Smooth muscle cell (in vitro differentiated cells): Measurements from ENCODE around the gene WRAP73. TPM values are rescaled to one million over a fixed set of nuclear protein-coding genes. Genes with fewer than 3 reads are reported as not detected.

Source experiments
- DNase-seq: peaks from one replicate; lab custom pipeline; 2025; ENCODE audit not compliant: unreplicated experiment; lab: John Stamatoyannopoulos, UW
- H2AFZ ChIP-seq: fragments of 200-600 bp; sonication (generic); 2 replicates; pipeline ENCODE4 v1.6.0; 2016; ENCODE audit warnings: antibody characterized with exemption, low read depth, mild to moderate bottlenecking
- H3F3A ChIP-seq: fragments of 200-600 bp; sonication (generic); 2 replicates; pipeline ENCODE4 v1.6.0; 2017; ENCODE audit warnings: antibody characterized with exemption, low read depth
- H3K27ac ChIP-seq: fragments of 200-600 bp; sonication (generic); 2 replicates; pipeline ENCODE4 v1.5.1; 2016; ENCODE audit warnings: low read depth, mild to moderate bottlenecking
- H3K27me3 ChIP-seq: fragments of 200-600 bp; sonication (generic); 2 replicates; pipeline ENCODE4 v1.6.1; 2016; ENCODE audit warnings: low read depth, mild to moderate bottlenecking
- H3K36me3 ChIP-seq: fragments of 200-600 bp; sonication (generic); 2 replicates; pipeline ENCODE4 v1.5.1; 2016; ENCODE audit warnings: low read depth
- H3K4me1 ChIP-seq: fragments of 200-600 bp; sonication (generic); 2 replicates; pipeline ENCODE4 v1.5.1; 2016; ENCODE audit warnings: low read depth
- H3K4me2 ChIP-seq: fragments of 200-600 bp; sonication (generic); 2 replicates; pipeline ENCODE4 v1.6.0; 2016; ENCODE audit warnings: mild to moderate bottlenecking
- H3K4me3 ChIP-seq: fragments of 200-600 bp; sonication (generic); 2 replicates; pipeline ENCODE4 v1.5.1; 2016; ENCODE audit warnings: mild to moderate bottlenecking
- H3K79me2 ChIP-seq: fragments of 200-600 bp; sonication (generic); 2 replicates; pipeline ENCODE4 v1.6.0; 2016; ENCODE audit warnings: low read depth, mild to moderate bottlenecking
- H3K9ac ChIP-seq: fragments of 200-600 bp; sonication (generic); 2 replicates; pipeline ENCODE4 v1.6.0; 2016; ENCODE audit warnings: low read depth
- H3K9me3 ChIP-seq: fragments of 200-600 bp; sonication (generic); replicated peaks from 2 replicates; pipeline ENCODE4 v1.5.1; 2016; ENCODE audit warnings: low read depth
- H4K20me1 ChIP-seq: fragments of 200-600 bp; sonication (generic); 2 replicates; pipeline ENCODE4 v1.6.0; 2016; ENCODE audit warnings: low read depth
- CTCF ChIP-seq: fragments of 200-600 bp; sonication (generic); IDR thresholded peaks from 2 replicates; pipeline ENCODE4 v1.5.1; 2017; ENCODE audit warnings: borderline replicate concordance, mild to moderate bottlenecking, antibody characterized with exemption; ENCODE audit not compliant: insufficient read depth, poor library complexity, severe bottlenecking
- WGBS: methylation state at CpG from one replicate; pipeline ENCODE4 v1.1.7; 2016; ENCODE audit warnings: low lambda C conversion rate; 5-methylcytosine and 5-hydroxymethylcytosine counted together
- polyA plus RNA-seq: library from polyadenylated mRNA; unstranded; fragments of >200 nt; fragmentation: Nextera tagmentation; extraction: Ambion mirVana; gene quantifications from 2 replicates; pipeline ENCODE4 v1.2.1, GENCODE V29; 2016
- total RNA-seq: library from RNA; depleted of rRNA; stranded (reverse); fragments of >200 nt; gene quantifications from 2 replicates; pipeline ENCODE4 v1.2.3, GENCODE V29; 2014

Gene WRAP73
- total and polyA plus RNA-seq, 2 experiments from 2014 or later: 17.2 to 20.8 TPM

DNA sequence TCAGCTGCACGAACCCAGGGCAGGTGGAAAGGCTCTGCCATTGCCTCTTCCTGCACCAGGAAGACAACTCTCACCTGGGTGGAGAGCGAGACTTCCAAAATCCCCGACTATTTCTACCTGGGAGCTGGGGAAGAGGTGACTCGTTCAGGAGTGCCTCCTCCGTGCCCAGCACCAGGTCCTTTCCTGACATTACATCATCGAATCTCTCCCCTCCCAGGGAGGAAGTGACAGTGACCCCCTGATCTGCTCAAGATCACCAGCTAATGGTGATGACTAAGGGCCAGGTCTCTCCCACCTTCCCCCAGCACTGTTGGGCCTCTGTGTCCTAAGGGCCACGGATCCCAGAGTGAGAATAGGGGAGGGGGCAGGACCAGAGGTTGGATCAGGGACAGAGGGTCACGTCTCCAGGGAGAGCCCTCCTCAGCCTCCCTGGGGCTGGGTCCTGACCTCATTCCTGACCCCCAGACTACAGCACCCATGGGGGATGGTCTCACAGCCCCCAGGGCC, 45.4 kb downstream of the WRAP73 start:
- no peak for TF ChIP-seq CTCF
- H4K20me1 ChIP-seq: no peaks in the 10 kb centered on the region
- no peaks in the 10 kb centered on the region for H3K9me3 ChIP-seq
- H3K27me3 ChIP-seq: no peaks in the 10 kb centered on the region
- WGBS: 93% methylated on average over 8 of the region's 8 CpGs
- no peaks in the 10 kb centered on the region for H3K79me2 ChIP-seq
- H3K4me2 ChIP-seq: no peak overlapping the region
- no peak overlapping the region for H2AFZ ChIP-seq
- no peaks in the 10 kb centered on the region for H3K36me3 ChIP-seq
- H3K9ac ChIP-seq: no peak overlapping the region
- H3K27ac ChIP-seq: no peak overlapping the region
- no peak for DNase-seq
- no peaks in the 10 kb centered on the region for H3F3A ChIP-seq
- H3K4me3 ChIP-seq: no peak overlapping the region
- H3K4me1 ChIP-seq: peaks cover 1% of the 10 kb centered on the region

- no peaks in the 10 kb centered on the region for H3K27me3 ChIP-seq
- no peak for DNase-seq
- H3K36me3 ChIP-seq: no peaks in the 10 kb centered on the region
Observed at GRCh38 chr1:3603571-3604467, 46.1 kb downstream of the WRAP73 start.

DNA sequence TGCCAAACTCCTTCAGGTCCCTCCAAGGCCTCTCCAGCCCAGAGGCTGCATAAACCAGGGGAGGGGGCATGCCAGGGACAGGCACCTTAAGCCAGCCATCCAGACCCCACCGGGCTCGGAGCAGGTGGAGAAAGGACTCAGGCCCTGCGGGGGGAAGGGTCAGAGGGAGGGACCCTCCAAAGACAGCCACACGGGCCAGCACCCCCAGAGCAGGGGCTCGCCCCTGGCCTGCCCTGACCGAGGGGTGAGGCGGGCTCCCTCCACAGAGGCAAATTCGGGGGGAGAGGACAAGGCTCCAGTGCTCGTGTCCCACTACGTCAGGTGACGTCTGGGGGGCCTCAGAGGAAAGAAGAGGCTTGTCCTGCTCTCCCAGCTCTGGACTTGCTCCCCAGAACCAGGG, 46.7 kb downstream of the WRAP73 start:
- Histone ChIP-seq H3F3A (no peaks in the 10 kb centered on the region), H3K4me1 (peaks cover 10% of the 10 kb centered on the region), H4K20me1 (no peaks in the 10 kb centered on the region), H3K27me3 (no peaks in the 10 kb centered on the region), H3K9me3 (no peaks in the 10 kb centered on the region), H3K9ac (no peak overlapping the region), H3K4me2 (no peak overlapping the region), H3K79me2 (no peaks in the 10 kb centered on the region), H3K27ac (no peak overlapping the region), H3K4me3 (no peak overlapping the region), H3K36me3 (no peaks in the 10 kb centered on the region), H2AFZ (no peak overlapping the region)
- 95% methylated on average over 11 of the region's 11 CpGs for WGBS
- no peak for DNase-seq
- no peak for TF ChIP-seq CTCF

More at GRCh38 chr1:3603571-3604467, 46.1 kb downstream of the WRAP73 start:
- Histone ChIP-seq H4K20me1 (no peaks in the 10 kb centered on the region), H3K79me2 (no peaks in the 10 kb centered on the region), H3K4me3 (no peak overlapping the region), H3F3A (no peaks in the 10 kb centered on the region), H2AFZ (no peak overlapping the region), H3K9ac (no peak overlapping the region), H3K4me2 (no peak overlapping the region), H3K9me3 (no peaks in the 10 kb centered on the region), H3K27ac (no peak overlapping the region), H3K4me1 (peaks cover 4% of the 10 kb centered on the region)
- 95% methylated on average over 27 of the region's 29 CpGs for WGBS
- TF ChIP-seq CTCF: no peak

DNA sequence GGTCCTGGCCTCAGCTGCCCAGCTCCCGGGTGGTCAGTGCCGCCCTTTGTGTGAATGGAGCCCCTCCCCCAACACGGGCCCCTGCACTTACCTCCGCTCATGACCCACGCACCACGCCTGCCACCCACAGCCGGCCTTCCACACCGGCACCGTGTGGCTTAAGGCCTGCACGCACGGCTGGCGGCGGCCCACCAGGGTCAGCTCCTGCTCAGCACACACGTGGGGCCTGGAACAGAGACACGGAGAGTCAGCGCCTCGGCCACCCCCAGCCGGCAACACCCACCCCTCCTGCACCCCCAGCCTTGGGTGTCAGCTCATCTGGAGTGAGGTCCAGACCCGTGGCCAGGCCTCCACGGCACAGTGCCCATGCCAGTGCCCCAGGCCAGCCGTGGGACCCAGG, 47.5 kb downstream of the WRAP73 start:
- H3K27me3 ChIP-seq: no peaks in the 10 kb centered on the region
- H3K79me2 ChIP-seq: no peaks in the 10 kb centered on the region
- no peak overlapping the region for H3K27ac ChIP-seq
- H3K36me3 ChIP-seq: no peaks in the 10 kb centered on the region
- H3K4me2 ChIP-seq: no peak overlapping the region
- no peak for DNase-seq
- TF ChIP-seq CTCF: no peak
- H4K20me1 ChIP-seq: no peaks in the 10 kb centered on the region
- peaks cover 17% of the 10 kb centered on the region for H3K4me1 ChIP-seq
- no peak overlapping the region for H3K4me3 ChIP-seq
- H3F3A ChIP-seq: no peaks in the 10 kb centered on the region
- WGBS: 97% methylated on average over 16 of the region's 21 CpGs
- H3K9me3 ChIP-seq: no peaks in the 10 kb centered on the region
- H2AFZ ChIP-seq: no peak overlapping the region
- H3K9ac ChIP-seq: no peak overlapping the region
